ENCODE results near the gene CIDEB. TPM values are rescaled to one million over a fixed set of nuclear protein-coding genes. Genes with fewer than 3 reads are reported as not detected.

The CIDEB gene
- total and polyA plus RNA-seq, 10 of the 15 experiments (the other 5 are each of a cell fraction or from before 2014, with no cell fraction given): 0.34 to 6.3 (median 3.2) TPM

DNA sequence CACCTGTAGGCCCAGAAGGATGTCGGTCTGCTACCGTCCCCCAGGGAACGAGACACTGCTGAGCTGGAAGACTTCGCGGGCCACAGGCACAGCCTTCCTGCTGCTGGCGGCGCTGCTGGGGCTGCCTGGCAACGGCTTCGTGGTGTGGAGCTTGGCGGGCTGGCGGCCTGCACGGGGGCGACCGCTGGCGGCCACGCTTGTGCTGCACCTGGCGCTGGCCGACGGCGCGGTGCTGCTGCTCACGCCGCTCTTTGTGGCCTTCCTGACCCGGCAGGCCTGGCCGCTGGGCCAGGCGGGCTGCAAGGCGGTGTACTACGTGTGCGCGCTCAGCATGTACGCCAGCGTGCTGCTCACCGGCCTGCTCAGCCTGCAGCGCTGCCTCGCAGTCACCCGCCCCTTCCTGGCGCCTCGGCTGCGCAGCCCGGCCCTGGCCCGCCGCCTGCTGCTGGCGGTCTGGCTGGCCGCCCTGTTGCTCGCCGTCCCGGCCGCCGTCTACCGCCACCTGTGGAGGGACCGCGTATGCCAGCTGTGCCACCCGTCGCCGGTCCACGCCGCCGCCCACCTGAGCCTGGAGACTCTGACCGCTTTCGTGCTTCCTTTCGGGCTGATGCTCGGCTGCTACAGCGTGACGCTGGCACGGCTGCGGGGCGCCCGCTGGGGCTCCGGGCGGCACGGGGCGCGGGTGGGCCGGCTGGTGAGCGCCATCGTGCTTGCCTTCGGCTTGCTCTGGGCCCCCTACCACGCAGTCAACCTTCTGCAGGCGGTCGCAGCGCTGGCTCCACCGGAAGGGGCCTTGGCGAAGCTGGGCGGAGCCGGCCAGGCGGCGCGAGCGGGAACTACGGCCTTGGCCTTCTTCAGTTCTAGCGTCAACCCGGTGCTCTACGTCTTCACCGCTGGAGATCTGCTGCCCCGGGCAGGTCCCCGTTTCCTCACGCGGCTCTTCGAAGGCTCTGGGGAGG is 3.1 kb upstream of the CIDEB start, which contains the start of gene LTB4R (continued):
- TF ChIP-seq, protein P1, sequence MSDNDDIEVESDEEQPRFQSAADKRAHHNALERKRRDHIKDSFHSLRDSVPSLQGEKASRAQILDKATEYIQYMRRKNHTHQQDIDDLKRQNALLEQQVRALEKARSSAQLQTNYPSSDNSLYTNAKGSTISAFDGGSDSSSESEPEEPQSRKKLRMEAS (IDR thresholded peaks at IDR 0.05; ENCODE audit: low read depth, low read length): 0 out of 2 replicates have a peak, but pooled peaks have one; percentile 41
- TF ChIP-seq HDAC6 (IDR thresholded peaks at IDR 0.05; ENCODE audit: unreplicated experiment): no peak
- TF ChIP-seq SPI1 (IDR thresholded peaks at IDR 0.05; ENCODE audit: borderline replicate concordance, insufficient read depth, low read depth, low read length): no peak
- no peak for TF ChIP-seq RCOR1 (conservative IDR thresholded peaks at IDR 0.05; ENCODE audit: low read depth, low read length)
- no peak for TF ChIP-seq IRF4 (IDR thresholded peaks at IDR 0.05; ENCODE audit: low read depth, low read length)
- no peak; the same call in 1 of the 2 replicates for TF ChIP-seq YY1 (IDR thresholded peaks at IDR 0.05; ENCODE audit: low read depth, low read length)
- TF ChIP-seq FOXM1 (IDR thresholded peaks at IDR 0.05; ENCODE audit: low read depth, low read length): no peak
- TF ChIP-seq NR2F1 (conservative IDR thresholded peaks at IDR 0.05): no peak; the same call in 1 of the 2 replicates
- TF ChIP-seq, protein P2, sequence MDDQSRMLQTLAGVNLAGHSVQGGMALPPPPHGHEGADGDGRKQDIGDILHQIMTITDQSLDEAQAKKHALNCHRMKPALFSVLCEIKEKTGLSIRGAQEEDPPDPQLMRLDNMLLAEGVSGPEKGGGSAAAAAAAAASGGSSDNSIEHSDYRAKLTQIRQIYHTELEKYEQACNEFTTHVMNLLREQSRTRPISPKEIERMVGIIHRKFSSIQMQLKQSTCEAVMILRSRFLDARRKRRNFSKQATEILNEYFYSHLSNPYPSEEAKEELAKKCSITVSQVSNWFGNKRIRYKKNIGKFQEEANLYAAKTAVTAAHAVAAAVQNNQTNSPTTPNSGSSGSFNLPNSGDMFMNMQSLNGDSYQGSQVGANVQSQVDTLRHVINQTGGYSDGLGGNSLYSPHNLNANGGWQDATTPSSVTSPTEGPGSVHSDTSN (IDR thresholded peaks at IDR 0.05; ENCODE audit: insufficient replicate concordance, low read depth, low read length): no peak
- no peak for TF ChIP-seq MXI1 (IDR thresholded peaks at IDR 0.05; ENCODE audit: low read depth, low read length)
- no peak for TF ChIP-seq BCL3 (IDR thresholded peaks at IDR 0.05; ENCODE audit: borderline replicate concordance, insufficient read depth, low read depth, low read length, poor library complexity, severe bottlenecking)
- no peak for TF ChIP-seq TBL1XR1 (IDR thresholded peaks at IDR 0.05; ENCODE audit: low read depth, low read length)
- no peak for TF ChIP-seq FOXK2 (IDR thresholded peaks at IDR 0.05)
- peak; percentile 62; the same call in 1 of the 2 replicates for TF ChIP-seq NKRF (conservative IDR thresholded peaks at IDR 0.05)
- TF ChIP-seq POLR2AphosphoS5 (IDR thresholded peaks at IDR 0.05; ENCODE audit: low read length): no peak
- no peak for TF ChIP-seq ZNF207 (IDR thresholded peaks at IDR 0.05; ENCODE audit: borderline replicate concordance)
- TF ChIP-seq NRF1 (conservative IDR thresholded peaks at IDR 0.05; ENCODE audit: low read depth, low read length): no peak
- TF ChIP-seq, protein P3, sequence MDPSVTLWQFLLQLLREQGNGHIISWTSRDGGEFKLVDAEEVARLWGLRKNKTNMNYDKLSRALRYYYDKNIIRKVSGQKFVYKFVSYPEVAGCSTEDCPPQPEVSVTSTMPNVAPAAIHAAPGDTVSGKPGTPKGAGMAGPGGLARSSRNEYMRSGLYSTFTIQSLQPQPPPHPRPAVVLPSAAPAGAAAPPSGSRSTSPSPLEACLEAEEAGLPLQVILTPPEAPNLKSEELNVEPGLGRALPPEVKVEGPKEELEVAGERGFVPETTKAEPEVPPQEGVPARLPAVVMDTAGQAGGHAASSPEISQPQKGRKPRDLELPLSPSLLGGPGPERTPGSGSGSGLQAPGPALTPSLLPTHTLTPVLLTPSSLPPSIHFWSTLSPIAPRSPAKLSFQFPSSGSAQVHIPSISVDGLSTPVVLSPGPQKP (IDR thresholded peaks at IDR 0.05; ENCODE audit: low read depth, low read length): no peak
- TF ChIP-seq CBX5 (IDR thresholded peaks at IDR 0.05; ENCODE audit: low read depth): no peak
- TF ChIP-seq, protein P4, sequence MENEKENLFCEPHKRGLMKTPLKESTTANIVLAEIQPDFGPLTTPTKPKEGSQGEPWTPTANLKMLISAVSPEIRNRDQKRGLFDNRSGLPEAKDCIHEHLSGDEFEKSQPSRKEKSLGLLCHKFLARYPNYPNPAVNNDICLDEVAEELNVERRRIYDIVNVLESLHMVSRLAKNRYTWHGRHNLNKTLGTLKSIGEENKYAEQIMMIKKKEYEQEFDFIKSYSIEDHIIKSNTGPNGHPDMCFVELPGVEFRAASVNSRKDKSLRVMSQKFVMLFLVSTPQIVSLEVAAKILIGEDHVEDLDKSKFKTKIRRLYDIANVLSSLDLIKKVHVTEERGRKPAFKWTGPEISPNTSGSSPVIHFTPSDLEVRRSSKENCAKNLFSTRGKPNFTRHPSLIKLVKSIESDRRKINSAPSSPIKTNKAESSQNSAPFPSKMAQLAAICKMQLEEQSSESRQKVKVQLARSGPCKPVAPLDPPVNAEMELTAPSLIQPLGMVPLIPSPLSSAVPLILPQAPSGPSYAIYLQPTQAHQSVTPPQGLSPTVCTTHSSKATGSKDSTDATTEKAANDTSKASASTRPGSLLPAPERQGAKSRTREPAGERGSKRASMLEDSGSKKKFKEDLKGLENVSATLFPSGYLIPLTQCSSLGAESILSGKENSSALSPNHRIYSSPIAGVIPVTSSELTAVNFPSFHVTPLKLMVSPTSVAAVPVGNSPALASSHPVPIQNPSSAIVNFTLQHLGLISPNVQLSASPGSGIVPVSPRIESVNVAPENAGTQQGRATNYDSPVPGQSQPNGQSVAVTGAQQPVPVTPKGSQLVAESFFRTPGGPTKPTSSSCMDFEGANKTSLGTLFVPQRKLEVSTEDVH (IDR thresholded peaks at IDR 0.05; ENCODE audit: low read depth, partially characterized antibody): no peak
